AG04450 (cell line): ENCODE results near the gene PCDHA9. TPM values are rescaled to one million over a fixed set of nuclear protein-coding genes. Genes with fewer than 3 reads are reported as not detected.

ENCODE experiments used
- CTCF ChIA-PET: fragments of 300-600, 350-600 bp; formaldehyde crosslinking; extraction: SDS; loops from one replicate; lab custom pipeline; 2022; ENCODE audit warnings: antibody characterized with exemption, inconsistent platforms; lab: Charles Lee
- POLR2A ChIA-PET: fragments of 350-600 bp; formaldehyde crosslinking; extraction: SDS; loops from one replicate; lab custom pipeline; 2021; ENCODE audit warnings: antibody characterized with exemption, inconsistent platforms; lab: Yijun Ruan, JAX
- DNase-seq: peaks from one replicate; pipeline ENCODE4 v3.0.0-alpha.2; 2011; ENCODE audit warnings: low read depth, low spot score
- H3K27ac ChIP-seq: one replicate; pipeline ENCODE4 v1.5.1; 2012; ENCODE audit warnings: low read depth, low read length, control low read depth
- H3K27me3 ChIP-seq: one replicate; pipeline ENCODE4 v1.6.0; 2012; ENCODE audit warnings: low read length; ENCODE audit not compliant: control insufficient read depth, insufficient read depth
- H3K4me3 ChIP-seq: 2 replicates; pipeline ENCODE4 v1.5.1; 2011; ENCODE audit warnings: mild to moderate bottlenecking, low read depth, low read length, control low read depth
- H3K9me3 ChIP-seq: 2 replicates; pipeline ENCODE4 v1.5.1; 2012; ENCODE audit warnings: low read length; ENCODE audit not compliant: control insufficient read depth, insufficient read depth
- polyA plus RNA-seq: library from polyadenylated mRNA; depleted of rRNA; stranded (reverse); fragments of >200 nt; gene quantifications from 2 replicates; pipeline ENCODE4 v1.2.3, GENCODE V29; 2011
- TF ChIP-seq, protein P1 (sequence below): IDR thresholded peaks from 2 replicates; pipeline ENCODE4 v1.5.1; 2011; ENCODE audit warnings: low read depth, low read length, control low read depth, inconsistent platforms

The PCDHA9 gene
- polyA plus RNA-seq, 1 experiment, result 0.02 TPM

DNA sequence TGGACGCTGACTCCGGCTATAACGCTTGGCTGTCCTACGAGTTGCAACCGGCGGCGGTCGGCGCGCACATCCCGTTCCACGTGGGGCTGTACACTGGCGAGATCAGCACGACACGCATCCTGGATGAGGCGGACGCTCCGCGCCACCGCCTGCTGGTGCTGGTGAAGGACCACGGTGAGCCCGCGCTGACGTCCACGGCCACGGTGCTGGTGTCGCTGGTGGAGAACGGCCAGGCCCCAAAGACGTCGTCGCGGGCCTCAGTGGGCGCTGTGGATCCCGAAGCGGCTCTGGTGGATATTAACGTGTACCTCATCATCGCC is 29.0 kb downstream of the PCDHA9 start:
- POLR2A ChIA-PET, result no interaction called here

GRCh38 chr5:140881889-140882590 is 33.9 kb downstream of the PCDHA9 start, which contains the start of gene PCDHA13:
TSS of gene PCDHA13 (plus strand) at chr5:140882124. CDS start at chr5:140882269, 145 bp downstream.
- Histone ChIP-seq H3K27me3 (no peaks in the 10 kb centered on the region), H3K27ac (no peak within 1 kb of the TSS), H3K9me3 (peaks cover 32% of the 10 kb centered on the region), H3K4me3 (no peak within 1 kb of the TSS)
- ChIA-PET CTCF (no interaction called here), POLR2A (no interaction called here)
- no peak for DNase-seq
- TF ChIP-seq, protein P1, sequence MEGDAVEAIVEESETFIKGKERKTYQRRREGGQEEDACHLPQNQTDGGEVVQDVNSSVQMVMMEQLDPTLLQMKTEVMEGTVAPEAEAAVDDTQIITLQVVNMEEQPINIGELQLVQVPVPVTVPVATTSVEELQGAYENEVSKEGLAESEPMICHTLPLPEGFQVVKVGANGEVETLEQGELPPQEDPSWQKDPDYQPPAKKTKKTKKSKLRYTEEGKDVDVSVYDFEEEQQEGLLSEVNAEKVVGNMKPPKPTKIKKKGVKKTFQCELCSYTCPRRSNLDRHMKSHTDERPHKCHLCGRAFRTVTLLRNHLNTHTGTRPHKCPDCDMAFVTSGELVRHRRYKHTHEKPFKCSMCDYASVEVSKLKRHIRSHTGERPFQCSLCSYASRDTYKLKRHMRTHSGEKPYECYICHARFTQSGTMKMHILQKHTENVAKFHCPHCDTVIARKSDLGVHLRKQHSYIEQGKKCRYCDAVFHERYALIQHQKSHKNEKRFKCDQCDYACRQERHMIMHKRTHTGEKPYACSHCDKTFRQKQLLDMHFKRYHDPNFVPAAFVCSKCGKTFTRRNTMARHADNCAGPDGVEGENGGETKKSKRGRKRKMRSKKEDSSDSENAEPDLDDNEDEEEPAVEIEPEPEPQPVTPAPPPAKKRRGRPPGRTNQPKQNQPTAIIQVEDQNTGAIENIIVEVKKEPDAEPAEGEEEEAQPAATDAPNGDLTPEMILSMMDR, result no peak

More for the DNA sequence above, 29.0 kb downstream of the PCDHA9 start:
- DNase-seq, result no peak
- TF ChIP-seq, protein P1, result no peak
- CTCF ChIA-PET, result no interaction called here
- Histone ChIP-seq H3K9me3 (peaks cover 27% of the 10 kb centered on the region), H3K27me3 (no peaks in the 10 kb centered on the region), H3K4me3 (no peak overlapping the region), H3K27ac (no peak overlapping the region)

DNA sequence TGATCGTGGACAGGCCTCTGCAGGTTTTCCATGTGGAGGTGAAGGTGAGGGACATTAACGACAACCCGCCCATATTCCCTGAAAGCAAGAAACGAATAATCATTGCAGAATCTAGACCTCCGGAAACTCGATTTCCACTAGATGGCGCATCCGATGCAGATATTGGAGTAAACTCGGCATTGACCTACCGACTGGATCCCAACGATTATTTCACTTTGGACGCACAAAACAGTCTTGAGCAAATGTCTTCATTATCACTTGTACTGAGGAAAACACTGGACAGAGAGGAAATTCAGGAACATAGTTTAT is 34.4 kb downstream of the PCDHA9 start:
- TF ChIP-seq, protein P1, result no peak
- Histone ChIP-seq H3K9me3 (peaks cover 27% of the 10 kb centered on the region), H3K27me3 (no peaks in the 10 kb centered on the region), H3K27ac (no peak overlapping the region), H3K4me3 (no peak overlapping the region)
- ChIA-PET POLR2A (no interaction called here), CTCF (no interaction called here)
- DNase-seq, result no peak

GRCh38 chr5:140883373-140883772 is 35.2 kb downstream of the PCDHA9 start:
- H3K4me3 ChIP-seq, result no peak overlapping the region
- H3K9me3 ChIP-seq, result peaks cover 26% of the 10 kb centered on the region
- POLR2A ChIA-PET, result no interaction called here
- no peak for DNase-seq
- no peaks in the 10 kb centered on the region for H3K27me3 ChIP-seq
- CTCF ChIA-PET, result no interaction called here
- TF ChIP-seq, protein P1, result no peak
- H3K27ac ChIP-seq, result no peak overlapping the region

- ChIA-PET POLR2A (no interaction called here), CTCF (interaction anchor here (0.5 kb wide), 1 partner anchor 442 kb away, joined by 4 read pairs; no protein-coding TSS in a partner anchor)
- Histone ChIP-seq H3K27ac (no peak overlapping the region), H3K27me3 (no peaks in the 10 kb centered on the region), H3K4me3 (no peak overlapping the region), H3K9me3 (peaks cover 26% of the 10 kb centered on the region)
- DNase-seq, result no peak
- TF ChIP-seq, protein P1, result no peak
Measured at GRCh38 chr5:140883927-140884697, 35.9 kb downstream of the PCDHA9 start.
